NCI-H446 treated with DMSO at 0.1 percent for 48 hours (cell line): ENCODE measurements around the gene DNAAF3.
"Not testable (repeated sequence)": the region's sequence is repeated elsewhere in the genome, so short reads cannot be mapped to it uniquely, and the experiment has no call there.

Experiments used
- DNase-seq: peaks from one replicate; lab custom pipeline; 2025; lab: John Stamatoyannopoulos, UW

DNAAF3 gene

DNA sequence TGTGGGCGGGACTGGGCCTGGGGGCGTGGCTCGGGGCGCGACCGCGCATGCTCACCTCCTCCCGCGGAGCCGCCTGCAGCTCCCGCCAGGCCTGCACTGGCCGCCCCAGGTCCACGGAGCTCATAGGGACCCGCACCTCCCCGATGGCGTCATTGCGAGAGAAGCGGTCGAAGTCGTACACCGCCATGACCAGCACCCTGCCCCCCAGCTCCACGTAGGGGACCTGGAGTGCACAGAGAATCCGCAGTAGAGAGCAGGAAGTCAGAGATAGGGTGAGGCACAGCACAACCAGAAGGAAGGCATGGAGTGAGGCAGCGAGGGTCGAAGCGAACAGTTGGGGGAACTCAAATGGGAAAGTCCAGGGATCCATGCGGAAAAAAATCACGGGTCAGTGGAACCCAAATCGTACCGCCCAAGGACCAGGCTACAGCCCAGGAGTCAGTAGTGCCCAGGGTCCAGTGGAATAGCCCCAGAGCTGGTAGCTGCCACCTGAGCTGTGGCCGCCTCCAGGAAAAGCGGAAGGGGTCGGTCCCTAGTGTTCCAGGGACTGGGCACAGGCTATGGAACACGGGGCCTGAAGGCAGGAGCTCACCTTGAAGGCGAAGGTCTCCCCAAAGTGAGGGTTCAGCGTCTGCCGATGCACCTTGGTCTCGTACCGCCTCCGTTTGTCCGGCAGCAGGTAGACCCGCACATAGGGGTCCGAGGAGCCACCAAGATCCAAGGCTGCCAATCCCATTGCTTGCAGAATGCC, 8.9 kb upstream of the DNAAF3 start:
- DNase-seq, result no peak

DNA sequence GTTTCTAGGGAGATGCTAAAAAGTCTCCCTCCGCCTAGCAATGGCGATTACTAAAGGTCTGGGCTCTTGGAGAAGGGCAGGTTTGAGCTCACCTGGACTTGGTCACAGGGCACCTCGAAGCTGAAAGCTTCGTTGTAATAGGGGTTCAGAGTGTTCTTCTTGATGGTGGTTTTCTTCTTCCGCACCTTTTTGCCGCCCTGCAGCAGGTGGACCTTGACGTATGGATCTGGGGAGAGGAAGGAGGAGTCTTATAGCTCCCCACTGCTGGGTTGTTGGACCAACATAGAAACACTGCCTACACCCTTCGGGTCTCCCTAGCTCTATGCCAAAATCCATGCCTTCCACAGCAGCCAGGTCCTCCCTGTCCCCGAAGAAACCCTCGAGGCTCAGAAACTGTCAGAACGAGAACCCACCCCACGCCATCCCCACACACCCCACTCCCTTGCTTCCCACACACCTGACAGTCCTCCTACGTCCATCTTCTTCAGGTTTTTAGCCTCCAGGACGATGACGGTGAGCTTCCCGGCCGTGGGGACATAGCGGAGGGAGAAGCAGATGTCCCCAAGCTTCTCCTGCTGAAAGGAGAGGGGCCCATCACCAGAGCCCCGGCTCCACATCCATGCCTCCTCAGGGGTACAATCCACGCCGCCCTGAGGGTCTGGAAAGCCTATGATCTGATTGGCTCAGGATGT, 8.2 kb upstream of the DNAAF3 start:
- no peak for DNase-seq

DNA sequence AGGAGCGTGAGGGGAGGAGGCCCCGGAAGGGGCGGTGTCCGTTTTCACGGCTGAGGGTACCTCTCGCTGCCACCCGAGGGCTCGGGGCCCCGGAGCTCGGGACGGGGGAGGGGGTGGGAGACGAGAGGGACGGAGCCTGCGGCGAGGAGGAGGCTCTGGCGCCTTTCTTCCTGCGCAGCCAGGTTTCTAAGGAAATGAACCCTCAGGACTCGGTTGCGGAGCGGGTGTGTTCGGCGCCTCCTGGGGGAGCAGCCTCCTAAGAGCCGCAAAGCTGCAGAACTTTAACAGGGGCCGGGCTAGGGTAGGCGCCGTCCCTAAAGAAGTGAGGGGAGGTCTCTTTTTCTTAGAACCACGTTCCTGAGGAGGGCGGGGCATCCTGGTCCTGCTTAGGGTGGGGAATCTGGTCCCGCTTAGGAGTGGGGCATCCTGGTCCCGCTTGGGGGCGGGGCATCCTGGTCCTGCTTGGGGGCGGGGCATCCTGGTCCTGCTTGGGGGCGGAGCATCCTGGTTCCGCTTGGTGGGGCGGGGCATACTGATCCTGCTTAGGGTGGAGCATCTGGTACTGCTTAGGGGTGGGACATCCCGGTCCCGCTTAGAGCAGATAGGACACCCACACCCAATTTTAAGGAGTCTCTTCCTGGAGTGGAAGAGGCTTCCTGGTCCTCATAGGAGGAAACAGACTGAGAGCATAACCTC, 7.4 kb upstream of the DNAAF3 start:
- DNase-seq, result peak; percentile 55

DNA sequence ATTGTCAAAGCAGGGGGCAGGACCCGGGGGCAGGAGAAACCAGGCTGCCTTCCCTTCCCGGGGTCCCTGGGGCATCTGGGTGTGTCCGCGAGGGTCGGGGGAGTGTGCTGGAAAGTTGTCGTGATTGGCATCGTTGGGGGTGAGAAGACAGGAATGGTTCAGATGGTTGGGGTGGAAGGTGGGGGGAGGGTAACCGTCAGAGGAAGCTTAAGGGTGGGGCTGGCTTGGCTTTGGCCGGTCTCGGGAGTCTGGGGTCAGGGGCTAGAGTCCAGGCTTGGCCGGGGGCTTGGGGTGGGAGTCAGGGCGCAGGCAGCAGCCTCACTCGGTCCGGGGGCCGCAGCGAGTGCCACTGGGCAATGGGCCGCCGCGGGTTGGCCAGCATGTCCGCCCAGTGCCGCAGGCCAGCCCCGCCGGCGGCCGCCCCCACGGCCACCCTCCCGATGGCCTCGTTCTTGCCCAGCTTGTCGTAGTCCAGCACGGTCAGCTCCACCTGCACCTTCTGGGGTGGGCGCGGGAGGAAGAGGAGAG, 6.8 kb upstream of the DNAAF3 start:
- no peak for DNase-seq

DNA sequence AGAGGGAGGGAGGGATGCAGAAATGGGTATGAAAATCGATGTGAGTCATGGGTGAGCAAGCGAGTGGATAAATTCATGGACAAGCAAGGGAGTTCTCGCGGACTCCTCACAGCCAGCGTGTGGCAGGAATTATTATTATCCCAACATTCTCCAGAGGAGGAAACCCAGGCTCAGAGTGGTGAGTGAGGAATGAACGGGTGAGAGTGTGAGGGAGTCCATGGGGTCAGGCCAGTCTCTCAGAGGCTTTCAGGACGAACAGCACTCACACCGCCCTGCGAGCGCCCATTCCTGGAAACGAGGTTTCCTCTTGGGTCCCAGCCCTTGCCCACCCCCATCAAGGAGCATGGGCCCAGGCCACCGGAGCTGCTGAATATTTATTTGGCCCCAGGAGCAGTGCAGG, 6.3 kb upstream of the DNAAF3 start:
- no peak for DNase-seq

DNA sequence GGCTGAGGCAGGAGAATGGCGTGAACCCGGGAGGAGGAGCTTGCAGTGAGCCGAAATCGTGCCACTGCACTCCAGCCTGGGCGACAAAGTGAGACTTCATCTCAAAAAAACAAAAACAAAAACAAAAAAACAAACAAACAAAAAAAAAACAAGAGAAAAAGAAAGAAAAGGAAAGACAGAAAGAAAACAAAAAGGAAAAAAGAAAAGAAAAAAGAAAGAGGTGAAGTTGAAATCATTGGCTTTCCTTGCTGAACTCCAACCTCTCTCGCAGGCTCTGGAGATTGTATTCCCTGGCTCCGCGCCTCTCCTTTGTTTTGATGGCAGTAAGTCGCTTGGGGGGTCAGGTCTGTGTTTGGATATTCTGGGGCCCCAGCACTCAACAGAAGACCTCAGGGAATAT, 5.9 kb upstream of the DNAAF3 start:
- DNase-seq, result not testable (repeated sequence)

DNA sequence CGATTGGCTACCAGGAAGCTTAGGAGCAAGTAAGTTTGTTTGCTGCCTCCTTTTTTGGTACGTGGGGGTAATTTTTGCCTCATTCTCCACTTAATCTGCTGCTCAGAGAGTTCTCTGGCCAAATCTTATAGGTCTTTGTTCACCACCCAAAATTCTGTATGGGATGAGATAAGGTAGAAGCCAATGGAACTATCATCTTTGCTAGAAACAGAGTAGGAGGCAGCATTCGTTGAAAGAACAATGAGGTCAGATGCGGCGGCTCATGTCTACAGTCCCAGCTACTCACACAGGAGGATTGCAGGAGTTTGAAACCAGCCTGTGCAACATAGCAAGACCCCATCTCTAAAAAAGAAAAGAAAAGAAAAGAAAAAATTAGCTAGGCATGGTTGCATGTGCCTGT, 5.0 kb upstream of the DNAAF3 start:
- no peak for DNase-seq

DNA sequence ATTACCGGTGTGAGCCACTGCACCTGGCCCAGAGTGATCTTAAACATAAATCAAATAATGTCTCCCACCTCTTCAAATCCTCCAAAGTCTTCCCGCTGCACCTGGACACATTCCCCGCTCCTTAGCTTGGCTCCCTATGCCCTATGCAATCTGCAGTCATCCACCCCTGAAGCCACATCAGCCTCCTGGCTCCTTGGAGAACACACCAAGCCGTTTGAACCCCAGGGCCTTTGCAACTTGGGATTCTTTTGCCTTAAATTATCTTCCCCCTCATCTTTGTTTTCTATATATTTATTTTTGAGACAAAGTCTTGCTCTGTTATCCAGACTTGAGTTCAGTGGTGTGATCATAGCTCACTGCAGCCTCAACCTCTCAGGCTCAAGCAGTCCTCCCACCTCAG, 2.7 kb upstream of the DNAAF3 start:
- no peak for DNase-seq

DNA sequence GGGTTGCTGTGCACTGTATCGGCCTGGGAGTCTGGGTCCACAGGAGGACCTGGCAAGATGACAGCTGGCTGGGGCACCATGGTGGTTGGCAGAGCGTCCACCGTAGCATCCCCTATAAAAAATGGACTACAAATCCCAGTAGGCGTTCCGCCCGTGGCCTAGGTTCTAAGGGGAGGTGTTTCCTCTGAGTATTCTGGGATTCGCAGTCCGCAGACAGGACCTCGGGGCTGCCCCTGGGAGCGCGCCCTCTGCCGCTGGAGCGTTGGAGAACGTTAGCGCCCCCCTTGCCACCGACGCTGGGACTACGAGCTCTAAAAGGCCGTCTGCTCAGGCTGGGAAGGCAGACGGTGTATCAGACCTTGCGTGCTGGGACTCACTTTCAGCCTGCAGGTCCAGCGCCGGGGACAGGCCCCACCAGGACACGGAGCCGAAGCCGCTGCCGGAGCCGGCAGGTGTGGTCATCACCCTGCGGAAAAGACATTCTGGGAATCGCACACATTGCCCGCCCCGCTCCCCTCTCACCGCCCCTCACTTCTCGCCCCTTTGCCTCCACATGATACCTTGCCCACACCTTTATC, 372 bp downstream of the DNAAF3 start:
- DNase-seq, result peak; percentile 31

DNA sequence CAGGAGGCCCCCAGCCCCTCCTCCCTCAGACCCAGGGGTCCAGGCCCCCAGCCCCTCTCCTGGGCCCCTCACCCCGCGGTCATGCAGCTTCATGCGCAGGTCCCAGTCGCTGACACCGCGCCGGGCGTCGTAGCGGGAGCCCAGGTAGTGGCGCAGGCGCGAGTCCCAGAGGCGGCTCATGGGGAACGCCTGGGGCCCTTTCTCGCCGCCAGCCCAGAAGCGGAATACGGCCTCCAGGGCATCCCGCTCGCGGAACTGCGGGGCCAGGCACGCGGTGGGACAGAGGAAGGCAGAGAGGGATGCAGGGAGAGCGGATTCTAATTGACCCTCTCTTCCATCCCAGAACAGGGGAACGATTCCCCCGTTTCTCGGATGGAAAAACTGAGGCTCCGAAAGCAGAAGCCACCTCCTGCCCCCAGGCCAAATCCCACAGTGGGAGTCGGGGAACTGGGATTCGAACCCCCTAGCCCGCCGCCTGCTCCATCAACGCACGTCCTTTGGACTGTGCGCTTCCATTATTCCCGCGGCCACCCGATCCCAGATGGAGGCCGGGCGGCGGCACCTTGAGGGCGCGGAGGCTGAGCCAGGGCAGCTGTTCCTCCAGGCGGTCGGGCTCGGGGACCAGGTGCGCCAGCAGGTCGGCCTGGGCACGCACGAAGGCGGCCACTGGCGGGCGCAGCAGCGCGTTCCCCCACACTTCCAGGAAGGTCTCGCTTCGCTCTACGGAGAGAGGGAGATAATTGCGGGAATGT, 4.7 kb downstream of the DNAAF3 start:
- no peak for DNase-seq

DNA sequence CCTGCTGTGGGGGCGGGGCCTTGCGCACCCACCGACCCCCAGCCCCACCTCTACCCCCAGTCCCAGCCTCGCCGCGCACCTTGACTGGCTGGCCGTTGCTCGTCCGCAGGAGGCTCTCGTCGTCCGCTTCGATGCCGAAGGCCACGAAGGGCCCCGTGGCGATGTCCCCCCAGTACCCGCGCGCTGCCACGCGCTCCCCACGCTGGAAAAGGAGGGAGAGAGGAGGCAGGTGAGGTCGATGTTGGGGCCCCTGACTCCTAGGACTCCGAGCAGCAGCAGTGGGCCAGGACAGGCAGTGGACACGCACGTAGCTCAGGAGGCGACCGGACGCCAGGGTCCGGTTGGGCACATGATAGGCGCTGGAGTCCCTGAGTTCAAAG, 5.4 kb downstream of the DNAAF3 start:
- DNase-seq, result no peak

DNA sequence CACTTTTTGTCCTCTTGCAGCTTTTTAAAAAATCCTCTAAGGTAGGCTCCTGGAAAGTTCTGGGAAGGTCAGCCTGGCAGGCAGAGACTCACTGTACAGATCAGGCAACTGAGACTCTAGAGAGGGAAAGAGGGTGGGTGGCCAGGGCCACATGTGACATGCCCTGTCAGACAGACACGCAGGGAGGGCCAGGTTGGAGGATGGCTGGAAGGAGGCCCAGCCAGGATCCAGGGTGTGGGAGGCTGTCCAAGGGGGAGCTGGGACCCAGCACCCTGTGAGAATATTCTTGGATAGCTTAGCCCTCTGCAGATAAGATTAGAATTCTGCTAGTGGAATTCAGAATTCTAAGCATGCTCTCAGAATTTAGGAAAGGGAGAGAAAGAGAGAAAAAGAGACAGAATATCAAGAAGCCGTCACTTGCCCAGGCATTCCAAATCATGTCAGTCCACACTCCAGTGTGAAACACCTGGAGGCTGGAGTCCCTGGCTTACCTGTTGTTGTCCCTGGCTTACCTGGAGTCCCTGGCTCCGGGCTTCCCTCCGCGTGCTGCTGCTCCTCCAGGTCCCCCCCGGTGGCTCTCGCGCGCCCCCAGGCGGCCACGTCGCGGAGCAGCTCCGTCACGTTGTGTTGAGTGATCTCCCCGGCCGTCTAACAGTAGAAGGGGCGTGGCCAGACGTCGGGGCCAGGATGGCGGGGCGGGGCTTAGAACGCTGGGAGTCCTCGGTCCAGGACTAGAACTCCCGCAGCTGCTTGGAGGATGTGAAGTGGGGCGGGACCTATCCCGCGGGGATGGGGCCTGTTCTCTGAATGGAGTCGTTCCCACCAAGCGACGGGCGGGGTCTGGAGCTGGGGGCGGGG, 6.1 kb downstream of the DNAAF3 start:
- DNase-seq, result peak; percentile 75

DNA sequence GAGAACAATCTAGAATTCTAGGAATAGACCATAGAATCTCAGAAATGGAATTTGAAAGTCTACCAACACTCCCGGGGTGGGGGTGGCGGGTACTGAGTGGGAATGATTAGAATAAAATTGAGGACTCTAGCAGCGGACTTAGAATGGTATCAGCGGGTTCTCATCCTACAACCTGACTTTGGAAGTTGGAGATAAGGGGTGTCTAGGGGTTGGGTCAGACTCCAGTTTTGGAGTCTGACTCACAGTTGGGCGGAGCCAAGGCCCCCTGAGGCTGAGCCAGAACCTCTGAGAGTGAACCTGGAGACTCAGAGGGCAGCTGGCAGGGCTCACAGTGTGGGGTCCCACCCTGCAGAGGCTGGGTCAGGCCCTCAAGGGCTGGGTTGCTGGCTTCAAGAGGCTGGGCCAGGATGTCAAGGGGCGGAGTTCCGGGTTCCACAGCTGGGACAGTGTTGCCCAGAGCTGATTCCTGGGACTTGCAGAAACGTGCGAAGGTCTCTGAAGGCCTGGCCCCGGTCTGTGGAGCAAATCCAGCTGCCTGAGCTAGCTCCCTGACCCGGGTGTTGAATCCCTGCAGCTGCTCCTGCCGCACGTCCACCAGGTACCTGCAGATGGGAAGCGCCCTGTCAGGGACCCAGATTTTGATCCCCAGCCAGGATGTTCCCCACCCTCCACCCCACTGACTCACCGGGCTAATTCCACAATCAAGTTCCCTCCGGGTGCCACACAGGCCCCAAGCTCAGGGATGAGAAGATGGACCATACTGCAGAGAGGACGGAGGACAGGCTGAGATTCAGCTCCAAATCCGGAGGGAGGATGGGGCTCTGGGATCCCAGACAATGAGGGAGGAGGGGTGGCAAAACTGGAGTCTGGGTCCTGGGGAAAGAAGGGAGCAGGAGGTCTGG, 7.3 kb downstream of the DNAAF3 start:
- no peak for DNase-seq

DNA sequence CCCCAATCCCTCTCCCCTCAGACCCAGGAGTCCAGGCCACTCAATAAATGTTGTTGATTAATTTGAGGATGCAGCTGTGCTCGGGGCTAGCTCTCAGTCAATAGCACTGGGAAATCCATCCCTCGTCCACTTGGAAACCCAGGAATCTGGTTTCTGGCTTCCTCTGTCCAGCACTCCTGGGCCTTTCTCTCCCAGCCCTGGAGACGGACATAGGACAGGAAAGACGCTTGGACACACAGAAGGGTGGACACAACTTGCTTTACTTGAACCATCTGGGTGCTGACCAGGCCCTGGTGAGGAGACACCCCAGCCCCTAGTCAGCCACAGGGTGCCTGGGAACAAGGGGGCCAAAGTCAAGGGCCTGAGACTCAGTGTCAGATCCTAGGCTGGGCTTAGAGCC, 8.0 kb downstream of the DNAAF3 start:
- no peak for DNase-seq

DNA sequence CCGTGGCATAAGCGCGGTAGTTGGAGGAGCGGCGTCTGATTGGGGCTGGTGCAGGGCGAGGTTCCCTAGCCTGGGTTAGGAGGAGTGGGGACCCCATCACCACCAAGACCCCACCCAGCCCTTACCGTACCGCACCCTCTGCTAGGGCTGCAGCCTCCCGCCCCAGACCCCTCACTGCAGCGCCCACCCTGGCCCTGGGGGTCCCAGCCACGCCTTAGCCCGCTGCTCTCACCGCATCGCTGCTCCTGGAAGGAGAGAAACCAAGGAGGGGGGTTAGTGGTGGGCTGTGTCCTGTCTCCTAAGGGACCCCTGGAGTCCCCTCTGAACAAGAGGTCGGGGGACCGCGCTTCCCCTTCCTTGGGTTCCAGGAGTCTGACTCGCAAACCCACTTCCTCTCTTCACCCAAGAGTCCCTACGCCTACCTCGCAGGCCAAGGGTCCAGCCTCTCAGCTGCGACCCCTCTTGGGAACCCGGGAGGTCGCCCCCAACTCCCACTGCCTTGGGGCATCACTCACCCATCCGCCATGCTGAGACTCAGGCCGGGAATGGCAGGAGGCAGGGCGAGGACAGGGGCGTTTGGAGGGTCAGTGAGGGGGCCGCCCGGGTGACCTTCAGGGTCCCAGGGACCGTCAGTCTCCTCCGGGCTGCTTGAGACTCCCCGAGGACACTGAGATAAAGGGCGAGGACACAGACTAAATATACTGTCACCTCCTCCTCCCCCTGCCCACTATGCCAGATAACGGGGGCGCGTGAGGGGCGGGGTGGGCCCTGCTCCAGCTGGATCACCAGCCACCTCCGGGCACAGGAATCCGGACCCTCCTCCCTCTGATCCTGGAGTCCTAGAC, 9.1 kb downstream of the DNAAF3 start, which contains the start of gene TNNI3:
TSS of gene TNNI3 (minus strand) at position 669 of the 845 bp plus-strand sequence. CDS start at position 526, 143 bp downstream.
- no peak for DNase-seq

DNA sequence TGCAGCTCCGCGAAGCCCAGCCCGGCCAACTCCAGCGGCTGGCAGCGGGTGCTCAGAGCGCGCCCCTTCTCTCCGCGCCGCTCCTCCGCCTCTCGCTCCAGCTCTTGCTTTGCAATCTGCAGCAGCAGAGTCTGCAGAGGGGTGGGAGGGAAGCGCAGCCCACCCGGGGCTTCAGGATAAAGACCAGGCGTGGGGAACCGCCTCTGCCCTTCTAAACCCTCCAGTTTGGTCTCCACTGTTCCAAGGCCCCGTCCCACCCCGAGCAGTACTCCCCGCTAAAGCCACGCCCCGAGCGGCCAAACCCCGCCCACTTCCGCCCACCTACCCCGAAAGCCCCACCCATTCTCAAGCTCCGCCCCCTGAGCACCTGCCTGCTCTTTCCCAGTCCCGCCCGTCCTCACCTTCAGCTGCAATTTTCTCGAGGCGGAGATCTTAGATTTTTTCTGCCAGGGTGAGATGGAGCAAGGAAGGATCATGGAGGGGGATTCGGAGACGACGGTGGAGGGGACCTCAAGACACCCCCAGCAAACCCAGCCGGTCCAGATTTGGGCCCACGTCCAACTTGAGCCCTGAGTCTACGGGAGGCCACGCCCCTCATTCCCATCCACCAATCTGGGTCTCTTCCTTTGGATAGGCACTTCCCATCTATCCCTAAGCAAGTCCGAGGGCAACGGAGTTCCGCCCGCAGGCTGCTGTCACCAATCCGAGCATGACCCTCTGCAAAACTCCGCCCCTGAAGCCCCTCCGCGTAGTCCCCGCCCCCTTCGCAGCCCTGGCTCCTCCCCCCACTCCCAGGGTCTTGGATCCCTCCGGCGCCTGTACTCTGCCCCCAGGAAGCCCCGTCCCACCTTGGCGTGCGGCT, 10.0 kb downstream of the DNAAF3 start:
- DNase-seq, result peak; percentile 53

DNA sequence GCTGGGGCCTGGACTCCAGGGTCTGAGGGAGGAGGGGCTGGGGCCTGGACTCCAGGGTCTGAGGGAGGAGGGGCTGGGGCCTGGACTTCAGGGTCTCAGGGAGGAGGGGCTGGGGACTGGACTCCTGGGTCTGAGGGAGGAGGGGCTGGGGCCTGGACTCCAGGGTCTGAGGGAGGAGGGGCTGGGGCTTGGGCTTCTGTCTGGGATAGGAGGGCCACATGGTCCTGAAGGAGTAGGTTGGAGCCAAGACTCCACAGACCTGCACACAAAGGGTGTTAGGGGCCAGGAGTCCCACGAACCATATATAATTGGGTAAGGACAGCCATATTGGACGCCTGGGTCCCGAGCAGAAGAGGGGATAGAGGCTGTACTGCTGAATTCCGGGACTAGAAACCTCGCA, 10.6 kb downstream of the DNAAF3 start:
- DNase-seq, result not testable (repeated sequence)
